ENCODE measurements around the gene GMEB2.

DNA sequence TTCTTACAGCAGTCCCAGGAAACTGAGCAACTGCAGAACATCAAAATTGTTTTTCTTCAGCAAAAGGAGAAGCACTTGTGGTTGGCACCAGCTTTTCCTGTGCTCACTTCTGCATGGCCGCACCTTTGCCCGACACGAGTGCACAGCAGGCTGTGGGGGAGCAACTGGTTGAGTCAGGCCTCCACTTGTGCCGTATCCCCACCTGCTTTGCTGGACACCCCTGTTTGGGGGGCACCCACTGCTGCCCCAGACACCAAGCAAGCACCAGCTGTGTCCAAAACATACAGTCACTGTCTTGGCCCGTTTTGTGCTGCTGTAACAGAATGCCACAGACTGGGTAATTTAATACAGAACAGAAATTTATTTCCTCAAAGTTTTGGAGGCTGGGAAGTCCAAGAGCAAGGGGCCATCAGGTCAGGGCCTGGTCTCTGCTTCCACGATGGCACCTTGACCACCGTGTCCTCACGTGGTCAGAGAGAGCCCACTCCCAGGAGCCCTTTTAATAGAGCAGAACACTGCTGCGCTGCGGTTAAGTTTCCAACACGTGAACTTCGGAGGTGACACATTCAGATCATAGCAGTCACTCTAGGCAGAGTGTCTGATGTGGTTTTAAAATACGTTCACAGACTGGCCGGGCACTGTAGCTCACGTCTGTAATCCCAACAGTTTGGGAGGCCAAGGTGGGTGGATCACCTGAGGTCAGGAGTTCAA is 8.7 kb upstream of the GMEB2 start:
- TF ChIP-seq POLR2A (IDR thresholded peaks at IDR 0.05): no peak
- TF ChIP-seq, protein P1, sequence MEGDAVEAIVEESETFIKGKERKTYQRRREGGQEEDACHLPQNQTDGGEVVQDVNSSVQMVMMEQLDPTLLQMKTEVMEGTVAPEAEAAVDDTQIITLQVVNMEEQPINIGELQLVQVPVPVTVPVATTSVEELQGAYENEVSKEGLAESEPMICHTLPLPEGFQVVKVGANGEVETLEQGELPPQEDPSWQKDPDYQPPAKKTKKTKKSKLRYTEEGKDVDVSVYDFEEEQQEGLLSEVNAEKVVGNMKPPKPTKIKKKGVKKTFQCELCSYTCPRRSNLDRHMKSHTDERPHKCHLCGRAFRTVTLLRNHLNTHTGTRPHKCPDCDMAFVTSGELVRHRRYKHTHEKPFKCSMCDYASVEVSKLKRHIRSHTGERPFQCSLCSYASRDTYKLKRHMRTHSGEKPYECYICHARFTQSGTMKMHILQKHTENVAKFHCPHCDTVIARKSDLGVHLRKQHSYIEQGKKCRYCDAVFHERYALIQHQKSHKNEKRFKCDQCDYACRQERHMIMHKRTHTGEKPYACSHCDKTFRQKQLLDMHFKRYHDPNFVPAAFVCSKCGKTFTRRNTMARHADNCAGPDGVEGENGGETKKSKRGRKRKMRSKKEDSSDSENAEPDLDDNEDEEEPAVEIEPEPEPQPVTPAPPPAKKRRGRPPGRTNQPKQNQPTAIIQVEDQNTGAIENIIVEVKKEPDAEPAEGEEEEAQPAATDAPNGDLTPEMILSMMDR (IDR thresholded peaks at IDR 0.05): no peak
